HCT116 (cell line): ENCODE results near the gene NCKAP5. TPM values are rescaled to one million over a fixed set of nuclear protein-coding genes. Genes with fewer than 3 reads are reported as not detected.

Source experiments
- ATAC-seq: fragments of 200-7000 bp; cut with Tn5 transposase; 2 replicates; pipeline ENCODE4 v1.9.1; 2020; ENCODE audit warnings: mild to moderate bottlenecking, moderate library complexity
- BruUV-seq: library from RNA; stranded (reverse); fragments of 400-500 nt; replicated peaks from 2 replicates; lab custom pipeline; 2021; lab: Mats Ljungman, UMichigan
- CTCF ChIA-PET: fragments of 300-600 bp; sonication (Branson Sonifier 250); formaldehyde crosslinking; loops from one replicate; lab custom pipeline; 2021; ENCODE audit warnings: antibody characterized with exemption; lab: Charles Lee
- POLR2A ChIA-PET: fragments of 300-600, 350-600 bp; sonication (Branson Sonifier 250); formaldehyde crosslinking; loops from one replicate; lab custom pipeline; 2021; ENCODE audit warnings: antibody characterized with exemption; lab: Charles Lee
- RAD21 ChIA-PET, 2 experiments: fragments of 300-600 bp; sonication (Branson Sonifier 250); formaldehyde crosslinking; loops; one replicate each; lab custom pipeline; 2023; ENCODE audit warnings: low total read pairs in 2 of 2; ENCODE audit not compliant: uncharacterized antibody in 2 of 2, unreplicated experiment in 2 of 2, low non-redundant PET in 1 of 2; lab: Charles Lee
- DNase-seq: peaks from one replicate; pipeline ENCODE4 v3.0.0-alpha.2; 2010; ENCODE audit warnings: low read depth, low spot score
- H2AFZ ChIP-seq: fragments of 200-600 bp; shearing (Covaris generic), sonication (generic); 2 replicates; pipeline ENCODE4 v1.6.1; 2017; ENCODE audit warnings: low read depth, mixed run types, mixed read lengths, antibody characterized with exemption, low read length; ENCODE audit not compliant: poor library complexity, severe bottlenecking
- H3K27ac ChIP-seq: 2 replicates; pipeline ENCODE4 v1.5.1; 2012; ENCODE audit warnings: low read depth, low read length
- H3K27me3 ChIP-seq: fragments of 200-600 bp; sonication (generic); 2 replicates; pipeline ENCODE4 v1.6.1; 2016; ENCODE audit warnings: mixed run types, low read length, mixed read lengths; ENCODE audit not compliant: insufficient read depth
- H3K36me3 ChIP-seq, 2 experiments: fragments of 200-500 bp in 1 of 2; fragments of 200-600 bp in 1 of 2; sonication (Bioruptor generic) in 1 of 2; sonication (generic) in 1 of 2; 2 replicates each; pipeline versions ENCODE4 v1.5.1 to v1.6.1; 2014 to 2016; ENCODE audit warnings: low read length in 2 of 2, inconsistent platforms in 1 of 2, mixed read lengths in 1 of 2, mixed run types in 1 of 2; ENCODE audit not compliant: insufficient read depth in 2 of 2, control insufficient read depth in 1 of 2
- H3K4me1 ChIP-seq, 2 experiments: fragments of 200-600 bp in 1 of 2; sonication (generic) in 1 of 2; 2 replicates each; pipeline versions ENCODE4 v1.5.1 to v1.6.1; 2012 to 2017; ENCODE audit warnings: low read length in 2 of 2, inconsistent platforms in 1 of 2, mild to moderate bottlenecking in 1 of 2, mixed read lengths in 1 of 2, mixed run types in 1 of 2, moderate library complexity in 1 of 2; ENCODE audit not compliant: insufficient read depth in 2 of 2, control insufficient read depth in 1 of 2
- H3K4me2 ChIP-seq: fragments of 200-600 bp; sonication (generic); 2 replicates; pipeline ENCODE4 v1.6.1; 2017; ENCODE audit warnings: mixed run types, low read length, mixed read lengths
- H3K4me3 ChIP-seq, 2 experiments: fragments of 200-600 bp in 1 of 2; sonication (generic) in 1 of 2; replicated peaks in 1 of 2; 2 replicates each; pipeline ENCODE4 v1.5.1; 2011 to 2016; ENCODE audit warnings: low read length in 2 of 2, control low read depth in 1 of 2, low read depth in 1 of 2, mild to moderate bottlenecking in 1 of 2, mixed read lengths in 1 of 2, mixed run types in 1 of 2
- H3K79me2 ChIP-seq: fragments of 200-600 bp; sonication (generic); 2 replicates; pipeline ENCODE4 v1.6.1; 2017; ENCODE audit warnings: mild to moderate bottlenecking, mixed run types, low read length, moderate library complexity, mixed read lengths; ENCODE audit not compliant: insufficient read depth
- H3K9ac ChIP-seq: fragments of 200-600 bp; sonication (generic); 2 replicates; pipeline ENCODE4 v1.6.1; 2016; ENCODE audit warnings: low read length, mixed read lengths
- H3K9me2 ChIP-seq: fragments of 200-600 bp; sonication (generic), shearing (Covaris generic); 2 replicates; pipeline ENCODE4 v1.6.1; 2017; ENCODE audit warnings: mixed run types, mild to moderate bottlenecking, moderate library complexity; ENCODE audit not compliant: insufficient read depth
- H3K9me3 ChIP-seq, 2 experiments: fragments of 200-500 bp in 1 of 2; fragments of 200-600 bp in 1 of 2; sonication (Bioruptor generic) in 1 of 2; sonication (generic) in 1 of 2; 2 replicates each; pipeline ENCODE4 v1.6.1; 2014 to 2017; ENCODE audit warnings: low read length in 2 of 2, mixed read lengths in 2 of 2, inconsistent platforms in 1 of 2, low read depth in 1 of 2, mild to moderate bottlenecking in 1 of 2, mixed run types in 1 of 2, moderate library complexity in 1 of 2; ENCODE audit not compliant: control insufficient read depth in 1 of 2, insufficient read depth in 1 of 2
- H4K20me1 ChIP-seq: fragments of 200-600 bp; sonication (generic), shearing (Covaris generic); 2 replicates; pipeline ENCODE4 v1.6.1; 2017; ENCODE audit warnings: mixed run types, mild to moderate bottlenecking, moderate library complexity; ENCODE audit not compliant: insufficient read depth
- CBX3 ChIP-seq: IDR thresholded peaks from 2 replicates; pipeline ENCODE4 v1.6.1; 2012; ENCODE audit warnings: low read depth
- EZH2 ChIP-seq: fragments of 200-600 bp; sonication (generic); IDR thresholded peaks from 2 replicates; pipeline ENCODE4 v1.6.1; 2017; ENCODE audit warnings: antibody characterized with exemption, mixed run types
- EZH2phosphoT487 ChIP-seq: fragments of 200-600 bp; IDR thresholded peaks from 2 replicates; pipeline ENCODE4 v1.6.1; 2018; ENCODE audit warnings: antibody characterized with exemption, borderline replicate concordance
- FOSL1 ChIP-seq: IDR thresholded peaks from 2 replicates; pipeline ENCODE4 v1.6.1; 2012; ENCODE audit warnings: low read depth
- JUND ChIP-seq: IDR thresholded peaks from 2 replicates; pipeline ENCODE4 v1.6.1; 2012
- POLR2A ChIP-seq: IDR thresholded peaks from 2 replicates; pipeline ENCODE4 v1.7.0; 2011; ENCODE audit warnings: borderline replicate concordance; ENCODE audit not compliant: insufficient read depth, insufficient read length; ENCODE audit errors: extremely low read depth
- POLR2AphosphoS5 ChIP-seq: IDR thresholded peaks from 2 replicates; pipeline ENCODE4 v1.6.1; 2011; ENCODE audit warnings: mild to moderate bottlenecking, low read depth, low read length, moderate library complexity
- SIN3A ChIP-seq: IDR thresholded peaks from 2 replicates; pipeline ENCODE4 v1.6.1; 2012; ENCODE audit warnings: low read depth
- SRF ChIP-seq: IDR thresholded peaks from 2 replicates; pipeline ENCODE4 v1.6.1; 2012; ENCODE audit warnings: low read depth
- TCF7L2 ChIP-seq: IDR thresholded peaks from 2 replicates; pipeline ENCODE4 v1.7.0; 2011; ENCODE audit warnings: borderline replicate concordance, inconsistent platforms; ENCODE audit not compliant: insufficient read depth, insufficient read length; ENCODE audit errors: extremely low read depth
- ZFX ChIP-seq: fragments of 450-650 bp; IDR thresholded peaks from 2 replicates; pipeline ENCODE4 v1.6.1; 2017
- intact Hi-C: fragments of 100-400 bp; cut with micrococcal nuclease; formaldehyde crosslinking; loops from 2 replicates; pipeline ENCODE4 v1.10.0; 2022
- total RNA-seq: library from RNA; stranded (reverse); gene quantifications from one replicate; pipeline ENCODE4 v1.2.1, GENCODE V29; 2021; ENCODE audit not compliant: unreplicated experiment
- TF ChIP-seq, protein P1 (sequence below), 3 experiments: fragments of 200-600 bp in 1 of 3; sonication (generic) in 1 of 3; IDR thresholded peaks in 2 of 3; conservative IDR thresholded peaks in 1 of 3; 2 replicates each; pipeline ENCODE4 v1.5.1; 2012 to 2017; ENCODE audit warnings: low read depth in 2 of 3, low read length in 2 of 3, antibody characterized with exemption in 1 of 3, borderline replicate concordance in 1 of 3, control low read depth in 1 of 3, mild to moderate bottlenecking in 1 of 3, mixed read lengths in 1 of 3, mixed run types in 1 of 3, moderate library complexity in 1 of 3; ENCODE audit not compliant: insufficient read depth in 1 of 3
- TF ChIP-seq, protein P2 (sequence below): IDR thresholded peaks from 2 replicates; pipeline ENCODE4 v1.6.1; 2012; ENCODE audit warnings: low read depth

The NCKAP5 gene
- total RNA-seq, 1 experiment from 2014 or later, result 0.30 TPM

DNA sequence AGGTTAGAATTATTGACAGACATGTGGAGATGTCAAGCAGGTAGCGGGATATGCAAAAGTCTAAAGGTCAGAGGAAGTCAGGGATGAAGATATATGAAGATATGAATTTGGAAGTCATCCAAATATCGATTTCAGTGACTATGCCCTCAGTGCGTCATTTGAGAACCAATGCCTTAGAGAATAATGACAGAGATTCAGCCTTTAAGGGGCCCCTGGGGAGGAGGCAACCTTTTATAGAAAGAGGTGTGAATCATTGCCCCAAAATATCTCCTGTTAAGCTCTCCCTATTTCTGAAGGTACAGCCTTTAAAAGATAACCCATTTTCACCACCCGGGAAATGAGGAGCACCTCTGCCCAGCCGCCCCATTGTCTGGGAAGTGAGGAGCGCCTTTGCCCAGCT lies 223.4 kb downstream of the NCKAP5 start:
- H3K36me3 ChIP-seq, result no peaks in the 10 kb centered on the region
- no peak overlapping the region for H2AFZ ChIP-seq
- H3K4me2 ChIP-seq, result no peak overlapping the region
- H3K27ac ChIP-seq, result no peak overlapping the region
- intact Hi-C loops, result no loop called here
- no peaks in the 10 kb centered on the region for H3K9me3 ChIP-seq
- CTCF ChIA-PET, result no interaction called here
- H3K9me2 ChIP-seq, result no peaks in the 10 kb centered on the region
- TF ChIP-seq, protein P1, sequence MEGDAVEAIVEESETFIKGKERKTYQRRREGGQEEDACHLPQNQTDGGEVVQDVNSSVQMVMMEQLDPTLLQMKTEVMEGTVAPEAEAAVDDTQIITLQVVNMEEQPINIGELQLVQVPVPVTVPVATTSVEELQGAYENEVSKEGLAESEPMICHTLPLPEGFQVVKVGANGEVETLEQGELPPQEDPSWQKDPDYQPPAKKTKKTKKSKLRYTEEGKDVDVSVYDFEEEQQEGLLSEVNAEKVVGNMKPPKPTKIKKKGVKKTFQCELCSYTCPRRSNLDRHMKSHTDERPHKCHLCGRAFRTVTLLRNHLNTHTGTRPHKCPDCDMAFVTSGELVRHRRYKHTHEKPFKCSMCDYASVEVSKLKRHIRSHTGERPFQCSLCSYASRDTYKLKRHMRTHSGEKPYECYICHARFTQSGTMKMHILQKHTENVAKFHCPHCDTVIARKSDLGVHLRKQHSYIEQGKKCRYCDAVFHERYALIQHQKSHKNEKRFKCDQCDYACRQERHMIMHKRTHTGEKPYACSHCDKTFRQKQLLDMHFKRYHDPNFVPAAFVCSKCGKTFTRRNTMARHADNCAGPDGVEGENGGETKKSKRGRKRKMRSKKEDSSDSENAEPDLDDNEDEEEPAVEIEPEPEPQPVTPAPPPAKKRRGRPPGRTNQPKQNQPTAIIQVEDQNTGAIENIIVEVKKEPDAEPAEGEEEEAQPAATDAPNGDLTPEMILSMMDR (IDR thresholded peaks at IDR 0.05 in 2 of 3, conservative IDR thresholded peaks at IDR 0.05 in 1 of 3; ENCODE audit: borderline replicate concordance in 1 of 3, insufficient read depth in 1 of 3, low read depth in 2 of 3, low read length in 2 of 3), result no peak
- TF ChIP-seq EZH2phosphoT487 (no peak), JUND (no peak), SIN3A (no peak), CBX3 (no peak), FOSL1 (no peak), SRF (no peak), TCF7L2 (no peak), ZFX (no peak), EZH2 (no peak), POLR2A (no peak), POLR2AphosphoS5 (no peak)
- TF ChIP-seq, protein P2, sequence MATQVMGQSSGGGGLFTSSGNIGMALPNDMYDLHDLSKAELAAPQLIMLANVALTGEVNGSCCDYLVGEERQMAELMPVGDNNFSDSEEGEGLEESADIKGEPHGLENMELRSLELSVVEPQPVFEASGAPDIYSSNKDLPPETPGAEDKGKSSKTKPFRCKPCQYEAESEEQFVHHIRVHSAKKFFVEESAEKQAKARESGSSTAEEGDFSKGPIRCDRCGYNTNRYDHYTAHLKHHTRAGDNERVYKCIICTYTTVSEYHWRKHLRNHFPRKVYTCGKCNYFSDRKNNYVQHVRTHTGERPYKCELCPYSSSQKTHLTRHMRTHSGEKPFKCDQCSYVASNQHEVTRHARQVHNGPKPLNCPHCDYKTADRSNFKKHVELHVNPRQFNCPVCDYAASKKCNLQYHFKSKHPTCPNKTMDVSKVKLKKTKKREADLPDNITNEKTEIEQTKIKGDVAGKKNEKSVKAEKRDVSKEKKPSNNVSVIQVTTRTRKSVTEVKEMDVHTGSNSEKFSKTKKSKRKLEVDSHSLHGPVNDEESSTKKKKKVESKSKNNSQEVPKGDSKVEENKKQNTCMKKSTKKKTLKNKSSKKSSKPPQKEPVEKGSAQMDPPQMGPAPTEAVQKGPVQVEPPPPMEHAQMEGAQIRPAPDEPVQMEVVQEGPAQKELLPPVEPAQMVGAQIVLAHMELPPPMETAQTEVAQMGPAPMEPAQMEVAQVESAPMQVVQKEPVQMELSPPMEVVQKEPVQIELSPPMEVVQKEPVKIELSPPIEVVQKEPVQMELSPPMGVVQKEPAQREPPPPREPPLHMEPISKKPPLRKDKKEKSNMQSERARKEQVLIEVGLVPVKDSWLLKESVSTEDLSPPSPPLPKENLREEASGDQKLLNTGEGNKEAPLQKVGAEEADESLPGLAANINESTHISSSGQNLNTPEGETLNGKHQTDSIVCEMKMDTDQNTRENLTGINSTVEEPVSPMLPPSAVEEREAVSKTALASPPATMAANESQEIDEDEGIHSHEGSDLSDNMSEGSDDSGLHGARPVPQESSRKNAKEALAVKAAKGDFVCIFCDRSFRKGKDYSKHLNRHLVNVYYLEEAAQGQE, result no peak
- H4K20me1 ChIP-seq, result no peaks in the 10 kb centered on the region
- H3K9ac ChIP-seq, result no peak overlapping the region
- no peaks in the 10 kb centered on the region for H3K79me2 ChIP-seq
- no peaks in the 10 kb centered on the region for H3K27me3 ChIP-seq
- no peak overlapping the region for H3K4me3 ChIP-seq
- no TSS peak for BruUV-seq
- ATAC-seq, result no peak
- DNase-seq, result no peak
- RAD21 ChIA-PET, result no interaction called here
- POLR2A ChIA-PET, result no interaction called here
- no peaks in the 10 kb centered on the region for H3K4me1 ChIP-seq
